DMS153 treated with DMSO at 0.1 percent for 48 hours (cell line): ENCODE data around the gene PADI2.

Experiments
- DNase-seq: peaks from one replicate; lab custom pipeline; 2025; ENCODE audit not compliant: unreplicated experiment; lab: John Stamatoyannopoulos, UW

PADI2 gene

DNA sequence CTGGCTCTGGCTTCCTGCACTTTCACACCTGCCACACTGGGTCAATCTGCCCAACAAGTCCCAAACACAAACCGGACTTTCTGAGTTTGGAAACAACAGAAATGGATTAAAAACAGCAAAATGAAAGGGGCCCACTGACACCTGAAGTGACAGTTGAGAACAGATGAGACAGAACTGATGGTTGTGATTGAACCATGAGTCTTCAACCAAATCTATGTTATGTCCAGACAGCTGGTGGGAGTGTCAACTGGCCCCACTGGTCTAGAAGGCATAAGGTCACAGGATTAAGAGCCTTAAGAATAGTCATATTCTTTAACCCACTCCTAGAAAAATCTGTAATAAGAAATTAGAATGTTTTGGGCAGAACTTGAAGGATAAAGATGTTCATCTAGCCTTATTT, 94.5 kb downstream of the PADI2 start:
- DNase-seq = no peak

- DNase-seq = no peak
Measured at GRCh38 chr1:17023573-17023972, 95.7 kb downstream of the PADI2 start.

DNA sequence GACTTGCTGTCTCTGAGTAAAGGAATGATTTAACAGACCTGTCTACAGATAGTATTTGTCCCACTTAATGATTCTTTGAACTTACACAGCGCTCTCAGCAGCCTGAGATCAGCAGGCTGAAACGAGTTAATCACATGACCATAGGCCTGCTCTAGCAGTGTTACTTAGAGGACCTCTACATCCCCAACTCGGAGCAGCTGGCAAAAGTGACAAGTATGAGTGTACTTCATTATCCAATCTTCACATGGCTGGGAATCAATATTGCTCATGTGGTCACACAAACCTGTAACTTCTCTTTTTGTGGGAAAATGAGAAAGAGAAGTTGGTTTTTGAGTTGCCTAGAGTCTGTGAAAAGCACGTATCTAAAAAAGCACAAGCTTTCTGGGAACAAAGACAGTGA, 96.1 kb downstream of the PADI2 start:
- no peak for DNase-seq

GRCh38 chr1:17021896-17022295, 97.4 kb downstream of the PADI2 start:
- no peak for DNase-seq

- DNase-seq = no peak
Measured at GRCh38 chr1:17020502-17020901, 98.7 kb downstream of the PADI2 start.

GRCh38 chr1:17018849-17019248, 100.4 kb downstream of the PADI2 start:
- DNase-seq = no peak

DNA sequence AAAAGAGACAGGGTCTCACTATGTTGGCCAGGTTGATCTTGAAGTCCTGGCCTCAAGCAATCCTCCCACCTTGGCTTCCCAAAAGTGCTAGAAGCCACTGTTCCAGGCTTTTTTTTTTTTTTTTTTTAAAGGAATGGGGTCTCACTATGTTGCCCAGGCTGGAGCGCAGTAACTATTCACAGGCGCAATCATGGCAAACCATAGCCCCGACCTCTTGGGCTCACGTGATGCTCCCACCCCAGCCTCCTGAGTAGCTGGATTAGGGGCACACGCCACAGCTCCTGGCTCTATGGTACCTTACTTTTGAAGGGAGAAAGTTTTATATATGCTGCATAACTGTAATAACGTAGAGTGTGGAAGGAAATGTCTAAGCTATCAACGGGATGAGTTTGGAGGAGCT, 101.8 kb downstream of the PADI2 start:
- no peak for DNase-seq
